ENCODE measurements around the gene E2F8.

Gene E2F8

DNA sequence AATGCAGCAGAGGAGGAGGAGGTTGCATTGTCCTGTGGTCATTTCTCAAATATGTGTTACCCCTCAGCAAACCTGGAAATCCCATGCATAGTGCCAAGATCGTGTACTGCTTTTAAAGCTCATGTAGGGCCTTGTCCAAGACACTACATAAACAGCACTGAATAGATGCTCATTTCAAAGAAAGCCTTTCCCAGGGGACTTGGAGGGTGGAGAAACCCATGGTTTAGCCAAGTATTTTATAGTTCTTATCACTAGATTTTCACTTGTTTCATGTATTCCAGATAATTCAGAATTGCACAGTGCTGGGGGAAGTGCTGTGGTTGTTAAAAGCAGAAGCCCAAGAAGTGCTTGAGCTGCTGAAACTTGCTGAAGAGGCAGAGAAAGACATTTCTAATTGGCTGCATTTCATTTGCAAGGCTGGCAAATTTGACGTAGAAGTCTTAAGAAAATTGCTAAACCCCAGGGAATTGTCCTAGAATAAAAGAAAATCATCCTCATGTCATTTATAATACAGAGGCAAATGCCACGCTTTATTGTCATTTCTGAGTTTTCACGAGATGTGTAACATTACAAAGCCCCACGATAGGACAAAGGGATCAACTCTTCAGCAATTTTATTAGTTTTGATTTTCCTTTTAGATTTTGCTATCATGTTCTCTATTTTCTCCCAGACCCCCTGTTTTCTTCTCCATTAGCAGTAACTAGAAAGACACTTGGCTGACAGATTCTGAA, 59.0 kb downstream of the E2F8 start:
- H3K36me3 ChIP-seq (ENCODE audit: insufficient read depth) = no peaks in the 10 kb centered on the region
- H2AFZ ChIP-seq (ENCODE audit: low read depth) = no peak overlapping the region
- H3K27me3 ChIP-seq (ENCODE audit: insufficient read depth, low read depth) = no peaks in the 10 kb centered on the region
- no peaks in the 10 kb centered on the region for H3K4me1 ChIP-seq (ENCODE audit: low read depth, poor library complexity, severe bottlenecking)
- no peak overlapping the region for H3K9ac ChIP-seq
- H3K4me2 ChIP-seq = no peak overlapping the region
- H3K79me2 ChIP-seq (ENCODE audit: insufficient read depth, low read depth) = no peaks in the 10 kb centered on the region
- no peak for TF ChIP-seq CTCF (conservative IDR thresholded peaks at IDR 0.05; ENCODE audit: low read depth, low read length)
- H3K27ac ChIP-seq = no peak overlapping the region
- no peaks in the 10 kb centered on the region for H4K20me1 ChIP-seq (ENCODE audit: insufficient read depth)
- H3K4me3 ChIP-seq (IDR thresholded peaks at IDR 0.05; ENCODE audit: insufficient read depth, low read depth, low read length) = no peak overlapping the region

- no peak for TF ChIP-seq CTCF (conservative IDR thresholded peaks at IDR 0.05; ENCODE audit: low read depth, low read length)
- H3K4me1 ChIP-seq (ENCODE audit: low read depth, poor library complexity, severe bottlenecking) = peaks cover 5% of the 10 kb centered on the region
- H3K9ac ChIP-seq = no peak overlapping the region
- H3K4me3 ChIP-seq (IDR thresholded peaks at IDR 0.05; ENCODE audit: insufficient read depth, low read depth, low read length) = no peak overlapping the region
- H3K27ac ChIP-seq = no peak overlapping the region
- H3K36me3 ChIP-seq (ENCODE audit: insufficient read depth) = no peaks in the 10 kb centered on the region
- H3K4me2 ChIP-seq = no peak overlapping the region
- no peaks in the 10 kb centered on the region for H3K79me2 ChIP-seq (ENCODE audit: insufficient read depth, low read depth)
- no peak overlapping the region for H2AFZ ChIP-seq (ENCODE audit: low read depth)
- H3K27me3 ChIP-seq (ENCODE audit: insufficient read depth, low read depth) = no peaks in the 10 kb centered on the region
- no peaks in the 10 kb centered on the region for H4K20me1 ChIP-seq (ENCODE audit: insufficient read depth)
Measured at GRCh38 chr11:19176629-19177186, 64.0 kb downstream of the E2F8 start.
